Measurements from ENCODE around the gene RFT1. TPM values are rescaled to one million over a fixed set of nuclear protein-coding genes. Genes with fewer than 3 reads are reported as not detected.

RFT1 gene
- total RNA-seq, 1 donor from 2014 or later, result 19.2 TPM

GRCh38 chr3:53132347-53132746 is 2.1 kb upstream of the RFT1 start:
- H3K4me1 ChIP-seq (ENCODE audit: insufficient read depth, low read length), result peaks cover 16% of the 10 kb centered on the region
- H3K4me2 ChIP-seq (ENCODE audit: low read length), result no peak overlapping the region
- peaks cover 20% of the 10 kb centered on the region for H3K79me2 ChIP-seq (ENCODE audit: insufficient read depth, low read length)
- DNase-seq (ENCODE audit: low read depth), result no peak
- H3K36me3 Mint-ChIP-seq (ENCODE audit: low read depth, unreplicated experiment), result no peaks in the 10 kb centered on the region
- TF ChIP-seq CTCF (IDR thresholded peaks at IDR 0.05; ENCODE audit: insufficient read depth, low read depth, low read length), result no peak
- no peak for TF ChIP-seq EZH2 (IDR thresholded peaks at IDR 0.05; ENCODE audit: insufficient read depth, low read length)
- no peaks in the 10 kb centered on the region for H4K20me1 ChIP-seq (ENCODE audit: insufficient read depth, low read length)
- no peak overlapping the region for H2AFZ ChIP-seq (ENCODE audit: low read depth, low read length)
- H3K27me3 ChIP-seq (ENCODE audit: insufficient read depth, low read length), result no peaks in the 10 kb centered on the region
- H3K27ac ChIP-seq (ENCODE audit: low read depth, low read length), result no peak overlapping the region
- no peaks in the 10 kb centered on the region for H3K9me3 ChIP-seq (ENCODE audit: insufficient read depth, low read depth, low read length)
- H3K4me1 Mint-ChIP-seq (ENCODE audit: low read depth, unreplicated experiment), result peaks cover 19% of the 10 kb centered on the region
- H3K4me3 ChIP-seq (ENCODE audit: insufficient read depth, low read depth, low read length), result no peak overlapping the region
- peaks cover 9% of the 10 kb centered on the region for H3K27me3 Mint-ChIP-seq (ENCODE audit: low read depth, unreplicated experiment)
- FAIRE-seq, result no peak
- peak overlapping the region; percentile 43 for H3K27ac Mint-ChIP-seq (ENCODE audit: unreplicated experiment)
- H3K4me3 Mint-ChIP-seq (ENCODE audit: unreplicated experiment), result no peak overlapping the region
- H3K9ac ChIP-seq (ENCODE audit: low read length), result no peak overlapping the region
- H3K36me3 ChIP-seq (ENCODE audit: insufficient read depth, low read length), result no peaks in the 10 kb centered on the region
- H3K9me3 Mint-ChIP-seq (ENCODE audit: unreplicated experiment), result peaks cover 3% of the 10 kb centered on the region

GRCh38 chr3:53131096-53131495 is 861 bp upstream of the RFT1 start:
- FAIRE-seq (no peak), DNase-seq (ENCODE audit: low read depth) (no peak)
- H3K9ac ChIP-seq (ENCODE audit: low read length), result peak overlapping the region; percentile 94
- Mint-ChIP-seq H3K27ac (ENCODE audit: unreplicated experiment) (peak overlapping the region; percentile 98), H3K4me3 (ENCODE audit: unreplicated experiment) (peak overlapping the region; percentile 96), H3K36me3 (ENCODE audit: low read depth, unreplicated experiment) (no peaks in the 10 kb centered on the region), H3K27me3 (ENCODE audit: low read depth, unreplicated experiment) (peaks cover 2% of the 10 kb centered on the region), H3K9me3 (ENCODE audit: unreplicated experiment) (peaks cover 3% of the 10 kb centered on the region), H3K4me1 (ENCODE audit: low read depth, unreplicated experiment) (peaks cover 19% of the 10 kb centered on the region)
- peak overlapping the region; percentile 95 for H2AFZ ChIP-seq (ENCODE audit: low read depth, low read length)
- H3K4me3 ChIP-seq (ENCODE audit: insufficient read depth, low read depth, low read length), result peak overlapping the region; percentile 92
- H3K4me1 ChIP-seq (ENCODE audit: insufficient read depth, low read length), result peaks cover 16% of the 10 kb centered on the region
- peak overlapping the region; percentile 94 for H3K4me2 ChIP-seq (ENCODE audit: low read length)
- no peaks in the 10 kb centered on the region for H4K20me1 ChIP-seq (ENCODE audit: insufficient read depth, low read length)
- no peaks in the 10 kb centered on the region for H3K27me3 ChIP-seq (ENCODE audit: insufficient read depth, low read length)
- TF ChIP-seq EZH2 (IDR thresholded peaks at IDR 0.05; ENCODE audit: insufficient read depth, low read length), result no peak
- TF ChIP-seq CTCF (IDR thresholded peaks at IDR 0.05; ENCODE audit: insufficient read depth, low read depth, low read length), result no peak
- H3K9me3 ChIP-seq (ENCODE audit: insufficient read depth, low read depth, low read length), result no peaks in the 10 kb centered on the region
- no peaks in the 10 kb centered on the region for H3K36me3 ChIP-seq (ENCODE audit: insufficient read depth, low read length)
- peak overlapping the region; percentile 90 for H3K27ac ChIP-seq (ENCODE audit: low read depth, low read length)
- H3K79me2 ChIP-seq (ENCODE audit: insufficient read depth, low read length), result peaks cover 20% of the 10 kb centered on the region

- H3K79me2 ChIP-seq (ENCODE audit: insufficient read depth, low read length), result peaks cover 20% of the 10 kb centered on the region
- TF ChIP-seq EZH2 (IDR thresholded peaks at IDR 0.05; ENCODE audit: insufficient read depth, low read length) (no peak), CTCF (IDR thresholded peaks at IDR 0.05; ENCODE audit: insufficient read depth, low read depth, low read length) (no peak)
- H3K4me2 ChIP-seq (ENCODE audit: low read length), result peak overlapping the region; percentile 94
- peak overlapping the region; percentile 94 for H3K9ac ChIP-seq (ENCODE audit: low read length)
- H3K4me3 ChIP-seq (ENCODE audit: insufficient read depth, low read depth, low read length), result peak overlapping the region; percentile 92
- no peak for DNase-seq (ENCODE audit: low read depth)
- no peaks in the 10 kb centered on the region for H3K36me3 Mint-ChIP-seq (ENCODE audit: low read depth, unreplicated experiment)
- no peak for FAIRE-seq
- H3K4me1 Mint-ChIP-seq (ENCODE audit: low read depth, unreplicated experiment), result peaks cover 19% of the 10 kb centered on the region
- H3K9me3 Mint-ChIP-seq (ENCODE audit: unreplicated experiment), result peaks cover 3% of the 10 kb centered on the region
- peaks cover 16% of the 10 kb centered on the region for H3K4me1 ChIP-seq (ENCODE audit: insufficient read depth, low read length)
- H2AFZ ChIP-seq (ENCODE audit: low read depth, low read length), result peak overlapping the region; percentile 95
- peaks cover 13% of the 10 kb centered on the region for H3K36me3 ChIP-seq (ENCODE audit: insufficient read depth, low read length)
- peak overlapping the region; percentile 96 for H3K4me3 Mint-ChIP-seq (ENCODE audit: unreplicated experiment)
- H3K27me3 ChIP-seq (ENCODE audit: insufficient read depth, low read length), result no peaks in the 10 kb centered on the region
- no peaks in the 10 kb centered on the region for H3K9me3 ChIP-seq (ENCODE audit: insufficient read depth, low read depth, low read length)
- H4K20me1 ChIP-seq (ENCODE audit: insufficient read depth, low read length), result no peaks in the 10 kb centered on the region
- no peaks in the 10 kb centered on the region for H3K27me3 Mint-ChIP-seq (ENCODE audit: low read depth, unreplicated experiment)
- no peak overlapping the region for H3K27ac Mint-ChIP-seq (ENCODE audit: unreplicated experiment)
- H3K27ac ChIP-seq (ENCODE audit: low read depth, low read length), result no peak overlapping the region
Measured at GRCh38 chr3:53129344-53129743, 891 bp downstream of the RFT1 start.
